SKM-1 (cell line): ENCODE results near the gene SLC8A1.

Source experiments
- DNase-seq: peaks from one replicate; lab custom pipeline; 2025; ENCODE audit not compliant: unreplicated experiment; lab: John Stamatoyannopoulos, UW

SLC8A1 gene

DNA sequence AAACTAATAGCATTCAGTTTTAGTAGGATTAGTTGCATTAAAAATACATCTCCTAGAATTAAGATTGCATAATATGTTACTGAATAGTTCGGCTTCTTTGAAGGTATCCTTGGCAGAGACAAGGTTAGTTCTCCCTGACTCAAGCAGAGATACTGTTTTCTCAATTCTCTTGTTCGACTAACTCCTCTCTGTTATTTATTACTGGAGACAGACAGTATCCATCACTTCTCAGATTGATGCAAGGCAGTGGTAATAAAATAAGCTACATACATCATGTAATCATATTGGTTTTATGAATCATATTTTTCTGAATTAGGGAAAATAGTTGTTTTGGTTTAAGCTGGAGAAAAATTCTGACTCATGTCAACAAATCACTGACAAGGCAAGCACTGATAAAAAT lies 134.8 kb downstream of the SLC8A1 start:
- DNase-seq, result no peak

DNA sequence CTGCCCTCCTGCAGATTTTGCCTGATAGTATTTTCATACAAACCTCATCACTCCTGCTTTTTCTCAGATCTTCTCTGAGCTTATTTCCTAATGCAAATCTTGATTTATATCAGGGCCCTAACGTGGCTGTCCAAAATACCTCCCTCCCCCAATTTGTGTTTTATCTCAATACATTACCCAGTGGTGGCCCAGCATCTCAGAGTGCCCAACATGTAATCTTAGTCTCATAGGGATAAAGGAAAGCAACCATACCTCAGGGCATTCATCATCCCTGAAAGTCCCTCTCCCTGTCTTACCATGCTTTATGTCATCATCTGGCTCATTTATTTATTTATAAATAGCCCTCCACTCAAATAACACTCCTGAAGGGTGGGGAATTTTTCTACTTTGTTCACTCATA lies 135.3 kb downstream of the SLC8A1 start:
- DNase-seq, result no peak

DNA sequence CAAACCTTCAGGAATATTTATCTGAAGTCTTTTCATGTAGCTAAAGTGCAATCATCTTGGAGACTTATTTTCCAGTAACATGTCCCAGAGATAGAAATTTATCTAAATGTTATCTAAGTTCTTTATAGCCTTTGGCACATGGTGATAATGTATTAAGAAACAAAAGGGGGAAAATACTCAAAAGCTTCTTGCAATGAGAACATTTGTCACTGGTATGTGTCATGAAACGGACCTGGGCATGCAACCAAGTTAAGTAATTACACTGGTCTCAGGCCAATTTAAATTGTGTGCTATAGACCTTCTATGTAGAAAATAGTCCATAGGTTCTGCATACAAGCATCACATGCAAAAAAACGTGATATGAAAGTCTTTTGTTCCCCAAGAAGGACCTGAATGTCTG lies 136.2 kb downstream of the SLC8A1 start:
- no peak for DNase-seq

GRCh38 chr2:40311026-40311425 lies 140.9 kb downstream of the SLC8A1 start:
- DNase-seq, result no peak

DNA sequence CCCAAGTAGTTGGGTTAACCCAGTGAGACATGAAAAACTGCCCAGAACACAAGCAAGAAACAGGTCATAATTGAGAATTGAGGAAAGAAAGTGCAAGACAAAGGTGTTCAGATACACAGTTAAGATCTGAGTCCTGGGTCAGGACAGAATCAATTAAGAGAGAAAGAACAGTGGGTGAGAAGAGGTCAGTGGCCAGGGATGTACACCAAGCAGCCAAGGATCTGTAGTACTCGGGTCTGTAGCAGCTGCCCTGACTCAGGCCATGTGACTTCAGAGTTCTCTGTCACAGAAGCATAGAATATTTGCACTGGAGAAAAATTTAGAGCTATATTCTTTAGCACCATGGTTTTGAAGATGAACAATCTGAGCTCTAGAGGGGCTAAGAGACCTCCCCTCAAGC lies 141.6 kb downstream of the SLC8A1 start:
- no peak for DNase-seq

GRCh38 chr2:40304340-40304739 lies 147.6 kb downstream of the SLC8A1 start:
- no peak for DNase-seq

DNA sequence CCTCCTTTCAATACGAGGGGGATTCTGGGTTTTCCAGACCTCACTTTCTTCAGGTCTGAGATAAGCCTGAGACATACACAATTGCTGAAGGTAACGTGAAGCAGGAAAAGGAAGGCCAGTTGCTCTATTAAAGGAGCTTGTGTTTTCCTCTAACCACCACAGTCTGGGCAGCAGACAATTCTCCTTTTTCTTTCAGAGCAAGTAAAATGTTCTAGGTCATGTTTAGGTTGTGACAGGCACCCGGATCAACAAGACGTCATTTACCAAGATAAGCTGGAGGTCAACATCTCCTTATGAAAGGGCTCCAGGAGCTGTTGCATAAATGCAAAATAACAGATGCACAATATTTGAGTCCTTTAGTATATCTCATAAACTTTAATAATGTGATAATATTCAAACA lies 148.1 kb downstream of the SLC8A1 start:
- no peak for DNase-seq

GRCh38 chr2:40302751-40303325 lies 149.1 kb downstream of the SLC8A1 start:
- no peak for DNase-seq

DNA sequence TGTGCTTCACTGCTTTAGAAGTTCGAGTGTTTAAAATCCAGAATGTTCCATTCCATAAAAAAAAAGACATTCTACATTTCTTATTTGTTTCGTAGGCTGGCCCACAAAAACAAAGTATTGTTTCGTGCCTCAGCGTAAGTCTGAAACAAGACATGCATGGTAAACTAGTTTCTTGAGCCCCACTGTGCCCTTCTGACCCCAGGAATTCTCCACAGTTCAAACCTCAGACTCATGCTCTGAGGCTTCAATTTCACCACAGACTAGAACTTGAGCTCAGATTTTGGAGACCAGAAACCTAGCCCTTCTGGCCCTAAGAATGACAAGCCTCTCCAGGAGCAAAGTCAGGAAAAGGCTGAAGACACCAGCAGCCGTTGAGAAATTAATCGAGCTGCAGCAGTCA lies 151.5 kb downstream of the SLC8A1 start:
- no peak for DNase-seq

GRCh38 chr2:40299781-40300180 lies 152.1 kb downstream of the SLC8A1 start:
- DNase-seq, result no peak

DNA sequence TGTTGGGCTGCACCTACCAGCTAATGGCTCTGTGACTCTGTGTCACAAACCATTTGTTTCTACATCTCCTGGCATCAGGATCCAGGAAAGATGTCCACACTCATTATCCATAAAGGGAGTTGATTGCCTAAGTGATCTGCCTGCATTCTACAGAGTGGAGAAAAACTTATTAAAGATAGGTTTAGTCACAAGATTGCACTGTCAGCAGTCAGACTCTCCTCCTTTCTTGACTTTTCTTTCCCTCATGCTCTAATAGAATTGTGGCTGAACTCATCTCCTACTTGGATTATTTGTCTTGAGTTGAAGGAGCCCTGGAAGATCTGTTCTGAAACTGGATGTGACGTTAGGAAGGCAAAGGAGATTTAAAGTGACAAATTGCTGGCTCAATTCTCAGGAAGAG lies 152.7 kb downstream of the SLC8A1 start:
- no peak for DNase-seq

GRCh38 chr2:40298026-40298425 lies 153.9 kb downstream of the SLC8A1 start:
- DNase-seq, result no peak

DNA sequence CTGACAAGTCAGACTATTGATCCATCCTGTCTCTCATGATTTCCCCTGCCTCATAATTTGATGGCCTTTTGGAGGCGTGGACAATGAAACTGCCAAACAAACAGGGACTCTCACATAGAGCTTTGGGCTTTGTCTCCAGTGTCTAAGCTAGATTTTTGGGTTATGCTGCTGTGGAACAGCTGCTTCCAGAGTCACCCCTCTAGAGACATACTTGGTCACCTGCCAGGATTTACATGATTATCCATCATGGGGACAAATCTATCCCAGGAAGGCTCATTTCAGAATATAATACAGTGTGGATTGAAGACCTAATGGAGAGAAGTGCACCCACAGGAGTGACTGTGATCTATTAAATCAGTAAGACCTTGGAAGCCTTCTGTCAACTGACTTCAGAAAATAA lies 159.6 kb downstream of the SLC8A1 start:
- no peak for DNase-seq

DNA sequence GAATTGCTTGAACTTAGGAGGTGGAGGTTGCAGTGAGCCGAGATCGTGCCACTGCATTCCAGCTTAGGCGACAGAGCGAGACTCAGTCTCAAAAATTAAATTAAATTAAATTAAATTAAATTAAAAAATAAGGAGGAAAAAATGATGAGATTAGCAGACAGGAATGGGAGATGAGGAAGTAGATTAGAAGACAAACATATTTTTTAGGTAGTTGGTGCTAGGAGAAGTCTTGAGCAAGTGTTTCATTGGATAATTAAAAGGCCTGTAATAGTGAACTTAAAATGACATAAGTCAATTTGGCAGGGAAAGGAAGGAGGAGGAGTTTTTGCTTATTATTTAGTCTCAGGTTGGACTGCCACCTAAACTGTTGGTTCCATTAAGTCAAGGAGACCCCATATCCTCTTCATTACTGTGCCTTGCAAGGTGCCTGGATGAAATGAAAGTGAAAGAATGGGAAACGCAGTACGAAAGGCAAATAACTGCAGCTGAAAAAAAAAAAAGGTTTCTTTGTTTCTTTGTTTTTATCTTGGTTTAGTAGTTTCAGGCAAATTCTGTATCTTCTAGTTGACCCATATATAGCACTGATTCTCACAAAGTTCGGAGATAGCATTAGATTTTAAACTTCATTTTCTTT lies 162.0 kb downstream of the SLC8A1 start:
- DNase-seq, result no peak

DNA sequence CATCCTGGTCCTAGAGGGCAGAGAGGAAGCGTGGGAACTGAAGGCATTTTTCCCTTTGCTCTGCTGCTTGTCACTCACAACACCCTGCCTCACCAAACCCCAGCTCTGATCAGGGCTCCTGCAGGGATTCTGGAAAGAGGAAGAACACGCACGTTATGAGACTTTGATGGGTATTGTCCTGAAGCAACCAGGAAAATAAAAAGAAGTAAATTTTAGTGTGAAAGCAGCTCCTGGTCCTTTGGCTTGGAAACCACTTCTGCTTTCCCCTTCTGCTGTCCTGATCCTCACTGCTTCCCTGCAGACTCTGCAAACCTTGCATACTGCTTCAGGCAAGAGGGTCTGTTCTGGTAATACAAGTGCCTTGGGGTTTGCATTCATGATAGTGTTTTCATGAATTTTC lies 164.1 kb downstream of the SLC8A1 start:
- DNase-seq, result no peak

GRCh38 chr2:40287195-40287594 lies 164.7 kb downstream of the SLC8A1 start:
- DNase-seq, result no peak

DNA sequence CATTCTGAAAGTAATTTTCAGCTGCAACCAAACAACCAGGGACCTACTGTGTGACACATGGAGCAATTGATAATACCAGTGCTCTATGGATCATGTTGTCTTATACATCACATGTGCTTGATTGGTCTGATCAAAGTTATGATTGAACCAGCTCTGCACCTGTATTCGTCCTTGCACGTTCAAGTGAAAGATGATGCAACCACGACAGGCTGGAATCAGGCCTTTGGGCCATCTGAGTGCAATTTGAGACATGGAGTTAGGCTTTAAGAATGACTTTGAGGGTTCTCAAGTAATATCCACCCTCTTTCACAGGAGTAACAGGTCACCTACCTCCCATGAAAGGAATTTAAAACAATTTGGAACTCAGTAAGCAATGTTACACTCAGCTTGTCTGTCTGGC lies 165.2 kb downstream of the SLC8A1 start:
- DNase-seq, result no peak

GRCh38 chr2:40285391-40285790 lies 166.5 kb downstream of the SLC8A1 start:
- no peak for DNase-seq

DNA sequence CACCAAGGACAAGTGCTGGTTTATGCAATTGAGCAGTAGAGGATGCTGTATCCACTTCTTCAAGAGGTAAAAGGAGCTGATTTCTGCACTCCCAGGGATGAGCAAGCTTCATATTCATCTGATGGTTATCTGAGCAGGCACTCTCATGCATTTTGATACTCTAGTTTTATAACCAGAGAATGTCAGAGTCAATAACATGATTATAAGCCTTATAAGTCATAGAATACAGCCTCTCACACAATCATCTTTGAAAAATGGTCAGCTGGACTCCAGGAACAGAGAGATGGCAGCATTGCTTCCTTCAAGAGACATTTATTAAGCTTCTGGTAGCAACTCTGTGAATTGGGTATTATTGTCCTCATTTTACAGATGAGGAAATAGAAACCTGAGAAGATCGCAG lies 167.1 kb downstream of the SLC8A1 start:
- no peak for DNase-seq

- no peak for DNase-seq
Measured at GRCh38 chr2:40283111-40283909, 168.6 kb downstream of the SLC8A1 start.

DNA sequence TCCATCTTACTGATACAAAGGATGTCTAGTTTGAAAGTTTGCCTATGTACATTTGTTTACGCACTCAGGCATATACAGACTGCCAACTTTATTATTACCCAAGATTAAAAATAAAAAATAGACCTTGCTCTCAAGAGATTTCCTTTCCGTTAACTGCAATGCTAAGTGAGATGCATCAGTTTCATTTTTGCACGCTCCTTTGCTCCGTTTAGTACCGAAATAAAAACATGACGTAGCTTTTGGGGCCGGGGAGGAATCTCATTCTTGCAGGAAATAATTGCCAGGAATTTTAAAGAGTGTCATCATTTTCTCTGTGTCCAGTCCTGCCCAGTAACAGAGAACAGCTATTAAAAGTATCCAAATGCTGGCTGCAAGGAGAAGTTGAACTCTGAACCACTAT lies 169.5 kb downstream of the SLC8A1 start:
- no peak for DNase-seq
